ENCODE results near the gene MYO5A.

- TF ChIP-seq POLR2A (IDR thresholded peaks at IDR 0.05) (no peak), CTCF (IDR thresholded peaks at IDR 0.05) (no peak)
Measured at GRCh38 chr15:52276256-52276770, 252.4 kb downstream of the MYO5A start.

Data from Peyer's patch (tissue), 4 donors.